GM21390 (cell line): ENCODE measurements around the gene FIBP.

ENCODE experiments used
- ATAC-seq: cut with Tn5 transposase; IDR thresholded peaks from one replicate; pipeline ENCODE4 v1.9.1; 2021; ENCODE audit not compliant: unreplicated experiment

The FIBP gene

DNA sequence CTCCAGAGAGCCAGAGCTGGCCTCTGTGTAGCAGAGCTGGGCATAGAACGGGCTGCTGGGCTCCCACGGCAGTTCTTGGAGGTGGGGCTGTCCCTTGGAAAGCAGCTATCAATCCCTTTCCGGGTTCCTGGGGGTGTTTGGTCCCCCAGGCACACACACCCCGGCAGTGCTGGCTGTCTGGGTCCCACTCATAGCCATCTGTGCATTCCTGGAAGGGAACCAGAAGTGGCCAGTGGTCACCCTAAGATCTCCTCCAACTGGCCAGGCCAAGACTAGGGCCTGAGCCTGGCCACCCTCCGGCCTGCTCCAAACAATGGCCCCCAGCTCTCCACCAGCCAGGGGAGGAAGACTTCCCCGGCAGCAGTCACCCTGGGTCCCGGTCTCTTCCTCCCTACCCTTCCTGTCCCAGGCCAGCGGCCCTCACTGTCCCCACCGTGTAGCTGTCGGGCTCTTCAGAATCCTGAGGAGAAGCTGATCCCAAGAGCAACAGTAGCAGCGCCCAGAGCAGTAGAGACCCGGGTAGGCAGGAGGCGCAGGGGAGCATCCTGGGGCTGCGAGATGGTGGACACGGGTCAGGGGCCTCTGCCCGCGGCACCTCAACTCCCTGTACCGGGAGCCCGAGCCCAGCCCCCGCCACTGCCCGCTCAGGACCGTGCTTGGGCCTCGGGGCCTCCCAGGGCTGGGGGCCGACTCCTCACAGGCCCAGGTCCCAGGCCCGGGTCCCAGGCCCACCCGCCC is 16.3 kb downstream of the FIBP start:
- no peak for ATAC-seq

DNA sequence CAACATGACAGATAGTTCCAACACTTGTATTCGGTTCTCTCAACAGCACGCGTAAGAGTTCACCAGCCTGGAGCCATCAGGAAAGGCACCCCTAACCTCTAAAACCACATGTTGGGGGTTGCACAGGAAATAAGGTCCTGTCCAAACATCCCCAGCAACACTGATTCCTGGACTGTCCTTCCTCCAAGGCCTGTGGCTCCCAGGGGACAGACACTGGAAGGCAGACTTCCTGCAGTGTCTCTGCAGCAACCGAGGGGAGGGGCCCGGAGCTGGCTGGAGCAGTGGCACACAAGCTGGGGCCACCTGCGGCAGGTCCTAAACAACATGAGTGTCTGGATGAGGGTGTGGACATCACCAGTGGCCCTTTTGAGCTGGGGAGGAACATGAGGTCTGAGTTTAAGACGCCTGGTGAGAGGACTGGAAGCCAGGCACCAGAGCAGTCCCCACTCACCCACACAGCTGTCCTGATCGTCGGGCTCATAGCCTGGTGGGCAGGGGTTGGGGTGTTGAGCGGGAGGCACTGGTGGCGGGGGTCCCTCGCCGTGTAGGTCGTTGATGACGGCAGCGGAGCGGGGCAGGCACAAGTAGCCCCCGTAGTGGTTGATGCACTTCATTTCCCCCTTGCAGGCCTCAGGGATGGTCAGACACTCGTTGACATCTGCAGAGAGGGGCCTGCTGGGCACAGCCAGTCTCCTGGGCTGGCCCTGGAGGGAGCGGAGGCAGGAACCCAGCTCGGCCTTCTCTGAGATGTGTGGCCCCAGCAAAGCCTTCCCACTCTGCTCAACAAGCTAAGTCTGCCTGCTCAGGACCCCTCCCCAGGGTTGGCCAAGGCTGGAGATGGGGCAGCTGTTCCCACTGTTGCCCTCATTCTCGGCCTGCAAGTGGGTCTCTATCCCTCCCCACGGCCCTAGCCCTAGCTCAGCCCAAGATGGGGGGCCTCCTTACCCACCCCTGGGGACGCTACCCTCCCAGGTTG is 17.3 kb downstream of the FIBP start:
- ATAC-seq = no peak

DNA sequence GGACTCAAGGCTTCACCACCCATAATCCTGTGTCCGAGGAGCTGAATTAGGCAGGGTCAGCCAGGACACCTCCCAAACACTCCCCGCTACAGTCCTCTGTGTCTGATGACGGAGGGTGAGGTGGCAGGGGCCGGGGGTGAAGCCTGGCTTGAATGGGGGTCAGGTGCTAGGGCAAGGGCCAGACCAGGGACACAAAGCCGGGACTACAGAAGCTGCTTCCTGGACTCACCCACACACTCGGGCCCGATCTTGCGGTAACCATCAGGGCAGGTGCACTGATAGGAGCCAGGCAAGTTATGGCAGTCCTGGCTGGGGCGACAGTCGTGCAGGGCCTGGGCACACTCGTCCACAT is 18.0 kb downstream of the FIBP start:
- no peak for ATAC-seq

DNA sequence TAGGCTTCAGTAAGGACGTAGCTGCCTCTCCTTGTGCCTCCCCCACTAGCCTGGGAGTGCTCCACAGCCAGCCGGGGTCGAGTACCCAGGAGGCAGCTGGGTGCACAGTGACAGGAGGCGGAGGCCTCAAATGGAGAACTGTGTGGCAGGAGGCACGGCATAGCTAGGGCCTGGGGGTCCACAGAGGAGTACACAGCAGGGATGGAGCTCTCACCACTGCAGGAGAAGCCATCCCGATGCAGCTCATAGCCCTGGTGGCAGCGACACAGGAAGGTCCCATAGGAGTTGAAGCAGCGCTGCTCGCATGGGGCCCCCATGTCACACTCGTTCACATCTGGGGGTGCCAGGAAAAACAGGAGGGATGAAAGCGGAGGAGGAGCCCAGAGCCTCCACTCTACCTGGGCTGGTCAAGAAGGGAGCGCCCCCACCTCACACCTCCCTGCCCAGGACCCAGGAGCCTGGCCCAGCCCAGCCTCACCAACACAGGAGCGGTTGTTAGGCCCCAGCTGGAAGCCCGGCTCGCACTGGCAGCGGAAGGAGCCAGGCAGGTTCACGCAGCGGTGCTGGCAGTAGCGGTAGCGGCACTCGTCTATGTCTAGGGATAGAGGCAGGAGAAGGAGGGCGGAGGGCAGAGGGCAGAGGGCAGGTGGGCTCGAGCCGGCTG is 18.5 kb downstream of the FIBP start:
- ATAC-seq = no peak

DNA sequence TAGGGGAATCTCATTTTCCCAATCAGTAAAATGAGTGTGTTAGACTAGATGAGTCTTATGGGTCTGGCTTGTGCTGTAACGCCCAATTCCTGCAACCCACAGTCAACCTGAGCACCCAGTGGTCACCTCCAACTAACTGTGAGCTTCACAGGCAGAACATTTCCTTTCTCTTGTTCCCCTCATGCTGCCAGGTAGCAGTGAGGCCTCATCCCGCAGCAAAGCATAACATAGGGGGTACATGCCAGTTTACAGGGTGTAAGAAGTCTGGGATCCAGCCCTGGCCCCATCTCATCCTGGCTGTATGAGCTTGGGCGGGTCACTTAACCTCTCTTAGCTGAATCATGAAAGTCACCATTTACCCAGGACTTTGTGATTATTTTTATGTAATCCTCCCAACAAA is 19.4 kb downstream of the FIBP start:
- ATAC-seq = no peak

DNA sequence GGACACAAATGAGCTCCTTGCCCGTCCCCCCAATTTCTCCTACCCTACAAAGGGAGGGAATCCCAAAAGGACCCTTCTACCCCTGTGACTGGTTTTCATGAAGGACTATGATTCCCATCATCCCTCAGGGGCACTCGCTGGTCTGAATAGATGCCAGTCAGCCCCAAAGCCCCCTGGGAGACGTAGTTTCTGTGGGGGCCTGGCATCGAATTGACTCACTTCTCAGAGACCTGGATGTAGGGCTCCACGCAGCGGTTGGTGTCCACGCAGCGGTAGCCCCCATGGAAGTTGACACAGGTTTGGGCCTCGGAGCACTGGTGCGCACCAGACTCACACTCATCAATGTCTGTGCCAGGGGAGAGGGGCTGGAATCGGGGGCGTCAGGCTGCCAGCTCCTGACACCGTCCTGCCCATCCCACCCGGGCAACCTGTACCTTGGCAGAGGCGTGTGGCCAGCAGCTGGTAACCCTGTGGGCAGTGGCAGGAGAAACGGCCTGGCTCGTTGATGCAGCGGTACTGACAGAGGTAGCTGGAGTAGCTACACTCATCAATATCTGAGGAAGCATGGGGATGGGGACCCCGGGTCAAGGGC is 20.1 kb downstream of the FIBP start:
- no peak for ATAC-seq

DNA sequence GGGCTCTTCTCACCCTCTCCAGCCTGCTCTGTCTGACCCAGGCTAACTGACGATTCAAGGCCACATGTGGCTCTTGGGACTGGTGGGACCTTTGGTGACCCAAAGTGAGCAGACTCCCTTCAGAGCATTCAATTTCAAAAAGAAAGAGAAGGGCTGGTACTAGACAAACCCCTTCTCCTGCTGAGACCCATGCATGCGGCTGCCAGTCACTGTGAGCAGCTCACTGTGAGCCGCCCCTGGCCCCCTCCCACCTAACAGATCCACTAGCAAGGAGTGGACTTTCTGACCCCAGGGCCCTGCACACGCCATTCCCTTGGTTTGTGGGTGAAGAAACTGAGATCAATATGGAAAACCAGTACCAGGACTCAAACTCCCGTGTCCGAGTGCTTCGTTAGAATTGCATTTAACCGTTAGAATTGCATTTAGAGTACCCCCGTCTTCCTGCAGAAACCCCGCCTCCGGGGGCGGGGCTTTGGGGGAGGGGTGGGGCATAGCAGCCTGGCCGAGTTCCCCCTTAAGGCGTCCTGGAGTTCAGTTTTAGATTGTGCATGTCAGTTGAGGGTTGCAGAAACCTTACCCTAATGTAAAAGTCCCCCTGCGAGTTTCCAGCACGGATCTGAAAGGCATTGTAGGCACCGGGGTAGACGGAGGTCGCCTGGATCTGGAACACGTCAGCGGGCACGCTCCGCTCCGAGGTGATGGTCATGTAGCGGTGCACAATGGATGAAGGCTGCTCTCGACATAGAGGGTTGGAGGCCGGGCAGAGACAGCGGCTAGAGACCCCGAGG is 20.8 kb downstream of the FIBP start:
- ATAC-seq = no peak

DNA sequence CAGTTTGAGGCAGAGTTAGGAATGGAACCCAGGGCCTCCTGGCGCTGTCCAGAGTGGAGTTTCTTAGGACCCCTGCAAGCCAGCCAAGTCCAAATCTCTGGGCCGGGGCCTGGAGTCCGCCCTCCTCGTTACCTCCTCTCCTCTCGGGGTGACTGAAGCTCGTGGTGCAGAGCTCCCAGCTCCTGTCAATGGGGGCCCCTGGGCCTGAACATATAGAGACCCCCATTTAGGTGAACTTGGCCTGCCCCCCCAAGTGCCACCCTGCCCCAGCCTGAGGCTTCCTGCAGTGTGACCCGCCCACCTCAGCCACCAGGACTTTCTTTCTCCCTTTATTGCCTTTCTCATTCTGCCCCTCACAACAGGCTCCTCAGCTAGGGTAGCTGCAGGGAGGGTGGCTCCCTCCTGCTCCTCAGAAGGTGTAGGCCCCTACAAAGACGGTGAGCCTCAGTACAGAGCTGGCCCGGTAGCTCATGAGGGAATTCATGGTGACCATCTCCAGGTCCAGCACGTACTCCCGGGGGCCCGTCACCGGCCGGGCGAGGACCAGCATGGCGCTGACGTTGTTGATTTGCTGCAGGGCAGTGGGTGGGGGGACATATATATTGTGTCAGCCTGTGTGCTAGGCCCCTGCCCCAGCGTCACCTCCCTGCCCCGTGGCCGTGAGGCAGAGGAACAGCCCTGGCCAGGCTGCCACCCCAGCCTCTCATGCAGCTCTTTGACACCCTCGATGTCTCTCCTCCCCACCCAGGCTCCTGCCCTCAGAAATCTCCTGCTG is 21.6 kb downstream of the FIBP start:
- ATAC-seq = no peak

DNA sequence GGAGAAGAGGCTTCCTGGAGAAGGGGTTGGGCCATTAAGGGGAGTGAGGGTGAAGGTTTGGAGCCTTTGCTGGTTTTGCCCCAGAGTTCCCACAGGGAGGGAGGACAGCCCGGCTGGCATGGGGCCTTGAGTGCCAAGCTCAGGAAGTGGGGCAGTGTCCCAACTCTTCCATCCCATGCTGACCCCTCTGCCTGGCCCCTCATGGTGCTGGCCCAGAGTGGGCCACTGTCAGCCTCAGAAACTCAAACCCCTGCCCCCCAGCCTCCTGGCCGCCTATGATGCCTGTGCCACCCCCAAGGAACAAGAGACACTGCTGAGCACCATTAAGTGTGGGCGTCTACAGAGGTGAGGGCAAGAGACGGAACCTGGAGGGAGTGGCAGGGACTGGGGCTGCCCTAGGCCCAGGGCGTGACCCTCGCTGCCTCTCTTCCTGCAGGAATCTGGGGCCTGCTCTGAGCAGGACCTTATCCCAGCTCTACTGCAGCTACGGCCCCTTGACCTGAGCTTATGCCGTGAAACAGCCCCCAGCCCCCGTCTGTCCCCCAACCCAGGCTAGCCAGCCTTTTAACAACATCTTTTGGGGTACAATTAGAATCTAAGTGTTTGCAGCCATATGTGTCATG is 22.6 kb downstream of the FIBP start:
- ATAC-seq = no peak

DNA sequence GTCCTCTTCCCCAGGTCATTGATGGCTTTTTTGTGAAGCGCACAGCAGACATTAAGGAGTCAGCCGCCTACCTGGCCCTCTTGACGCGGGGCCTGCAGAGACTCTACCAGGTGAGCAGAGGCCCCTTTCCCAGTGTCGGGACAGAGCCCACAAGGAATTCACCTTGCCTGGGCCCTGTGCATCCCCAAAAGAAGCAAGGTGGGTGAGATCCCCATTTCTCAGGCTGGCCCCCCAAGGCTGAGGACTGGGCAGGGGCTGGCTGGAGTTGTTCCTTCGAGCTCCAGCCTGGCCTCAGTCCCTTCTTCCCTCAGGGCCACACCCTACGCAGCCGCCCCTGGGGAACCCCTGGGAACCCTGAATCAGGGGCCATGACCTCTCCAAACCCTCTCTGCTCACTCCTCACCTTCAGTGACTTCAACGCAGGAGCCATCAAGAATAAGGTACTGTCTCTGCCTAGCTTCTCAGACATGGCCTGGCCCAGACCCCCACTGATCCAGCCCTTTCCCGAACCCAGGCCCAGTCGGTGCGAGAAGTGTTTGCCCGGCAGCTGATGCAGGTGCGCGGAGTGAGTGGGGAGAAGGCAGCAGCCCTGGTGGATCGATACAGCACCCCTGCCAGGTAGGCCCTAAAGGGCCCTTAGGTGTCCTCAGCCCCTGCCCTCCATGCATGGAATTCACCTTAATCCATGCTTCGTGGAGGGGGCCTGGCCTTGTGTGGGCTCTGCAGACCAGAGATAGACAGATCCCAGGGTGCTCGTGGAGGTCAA is 23.4 kb downstream of the FIBP start:
- ATAC-seq = no peak

DNA sequence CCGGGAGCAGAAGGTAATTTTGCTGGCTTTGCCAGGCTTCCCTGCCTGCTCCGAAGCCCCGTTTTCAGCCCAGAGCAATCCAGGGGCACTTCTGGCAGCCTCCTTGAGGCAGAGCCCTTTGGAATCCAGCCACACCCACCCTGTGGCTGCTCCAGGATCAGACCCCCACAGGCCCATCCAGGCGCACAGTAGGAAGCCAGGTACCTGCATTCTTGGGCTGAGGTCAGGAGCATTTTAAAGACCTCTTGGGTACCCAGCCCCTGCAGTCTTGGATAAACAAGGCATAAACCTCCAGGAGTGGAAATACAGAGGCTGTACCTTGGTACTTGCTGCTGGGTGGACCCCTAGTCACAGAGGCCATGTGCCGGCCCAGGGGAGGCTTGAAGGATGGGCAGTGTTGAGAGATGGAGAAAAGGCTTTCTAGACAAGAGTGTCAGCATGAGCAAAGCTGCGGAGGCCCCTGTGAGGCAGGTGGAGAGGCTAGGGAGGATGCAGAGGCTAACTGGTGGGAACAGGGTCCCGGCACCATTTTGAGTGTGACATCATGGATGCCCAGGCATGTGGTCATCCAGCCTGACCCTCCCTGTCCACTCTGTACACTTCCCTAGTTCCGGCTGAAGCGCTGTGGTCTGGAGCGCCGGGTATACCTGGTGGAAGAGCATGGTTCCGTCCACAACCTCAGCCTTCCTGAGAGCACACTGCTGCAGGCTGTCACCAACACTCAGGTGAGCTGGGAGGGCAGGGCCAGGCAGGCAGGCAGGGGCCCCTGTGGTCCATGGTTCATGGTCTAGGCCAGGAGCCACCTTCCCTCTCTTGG is 24.2 kb downstream of the FIBP start:
- no peak for ATAC-seq

DNA sequence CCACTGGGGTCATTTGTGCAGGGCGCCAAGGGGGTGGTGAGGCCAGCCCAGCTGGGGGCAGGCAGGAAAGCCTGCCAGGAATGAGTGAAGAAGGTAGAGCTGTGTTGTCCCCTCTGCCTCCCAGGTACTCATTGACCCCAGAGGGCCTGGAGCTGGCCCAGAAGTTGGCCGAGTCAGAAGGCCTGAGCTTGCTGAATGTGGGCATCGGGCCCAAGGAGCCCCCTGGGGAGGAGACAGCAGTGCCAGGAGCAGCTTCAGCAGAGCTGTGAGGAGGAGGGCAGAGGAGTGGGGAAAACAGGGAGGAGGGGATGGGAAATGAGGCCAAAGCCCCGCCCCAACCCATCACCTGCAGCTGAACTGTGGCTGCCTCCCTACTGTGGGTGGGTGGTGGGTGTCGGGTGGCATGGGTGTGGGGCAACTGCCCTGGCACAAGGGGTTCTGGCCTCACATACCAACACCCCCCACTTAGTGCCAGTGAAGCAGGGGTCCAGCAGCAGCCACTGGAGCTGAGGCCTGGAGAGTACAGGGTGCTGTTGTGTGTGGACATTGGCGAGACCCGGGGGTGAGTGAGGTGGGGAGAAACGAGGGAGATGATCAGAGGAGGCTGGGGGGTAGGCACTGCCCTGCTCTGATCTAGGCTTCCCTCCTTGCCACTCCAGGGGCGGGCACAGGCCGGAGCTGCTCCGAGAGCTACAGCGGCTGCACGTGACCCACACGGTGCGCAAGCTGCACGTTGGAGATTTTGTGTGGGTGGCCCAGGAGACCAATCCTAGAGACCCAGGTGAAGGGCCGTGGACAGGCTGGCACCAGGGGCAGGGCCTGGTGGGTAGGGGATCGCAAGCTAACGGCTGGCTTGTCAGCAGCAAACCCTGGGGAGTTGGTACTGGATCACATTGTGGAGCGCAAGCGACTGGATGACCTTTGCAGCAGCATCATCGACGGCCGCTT is 25.1 kb downstream of the FIBP start:
- ATAC-seq = no peak

DNA sequence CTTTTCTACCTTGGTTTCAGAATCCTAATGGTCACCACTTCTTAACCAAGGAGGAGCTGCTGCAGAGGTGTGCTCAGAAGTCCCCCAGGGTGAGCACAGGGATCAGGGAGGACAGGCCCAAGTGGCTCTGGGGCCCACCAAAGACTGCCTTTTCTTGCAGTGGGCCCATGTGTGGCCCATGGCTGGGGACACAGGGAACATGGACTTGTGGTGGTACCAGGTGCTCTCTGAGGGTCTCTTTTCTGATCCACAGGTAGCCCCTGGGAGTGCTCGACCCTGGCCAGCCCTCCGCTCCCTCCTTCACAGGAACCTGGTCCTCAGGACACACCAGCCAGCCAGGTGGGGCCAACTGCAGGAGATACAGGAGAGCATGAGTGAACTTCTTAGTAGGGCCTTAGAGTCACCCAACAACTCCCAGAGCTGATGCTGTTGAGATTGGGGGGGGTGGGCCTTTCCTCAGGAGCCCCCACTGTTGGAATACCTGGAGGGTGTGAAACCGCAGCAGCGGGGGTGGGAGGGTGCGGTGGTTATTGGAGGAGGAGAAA is 26.0 kb downstream of the FIBP start:
- no peak for ATAC-seq

DNA sequence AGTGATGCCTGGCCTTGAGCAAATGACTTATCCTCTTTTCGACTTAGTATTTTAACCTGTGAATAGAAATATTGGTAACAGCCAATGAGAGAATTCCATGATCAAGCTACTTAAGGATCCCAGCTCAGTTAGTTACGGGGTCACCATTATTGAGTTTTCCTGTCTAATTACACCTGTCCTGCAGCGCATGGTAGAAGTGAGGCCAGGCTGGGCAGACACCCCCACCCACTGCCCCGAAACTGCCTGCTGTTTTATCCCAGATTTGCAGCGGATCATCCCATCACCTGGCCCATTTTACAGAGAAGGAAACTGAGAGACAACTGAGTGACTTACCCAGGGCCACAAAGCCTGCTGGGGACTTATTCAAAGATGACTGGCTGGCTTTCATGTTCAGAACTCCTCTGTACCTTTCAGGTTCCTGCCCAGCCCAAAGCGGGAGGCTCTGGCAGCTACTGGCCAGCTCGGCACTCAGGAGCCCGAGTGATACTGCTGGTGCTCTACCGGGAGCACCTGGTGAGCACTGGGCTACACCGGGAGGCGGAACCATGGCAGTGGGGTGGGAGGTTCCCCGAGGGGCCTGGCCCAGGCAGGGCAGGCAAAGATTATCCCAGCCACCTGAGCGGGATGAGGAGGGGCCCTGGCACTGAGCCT is 26.6 kb downstream of the FIBP start:
- ATAC-seq = no peak

DNA sequence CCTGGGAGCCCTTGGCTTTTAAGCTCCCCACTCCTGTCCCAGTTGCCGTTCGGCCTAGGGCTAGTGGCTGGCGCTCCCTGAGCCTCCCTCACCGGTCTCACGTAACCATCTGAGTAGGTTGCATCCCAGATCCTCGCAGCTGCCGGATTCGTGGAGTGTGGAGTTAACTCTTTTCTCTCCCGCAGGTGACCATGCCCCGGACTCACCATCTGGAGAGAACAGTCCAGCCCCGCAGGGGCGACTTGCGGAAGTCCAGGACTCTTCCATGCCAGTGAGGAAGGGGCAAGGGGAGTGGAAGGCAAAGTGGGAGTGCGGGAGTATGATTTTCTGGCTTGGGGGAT is 27.1 kb downstream of the FIBP start:
- ATAC-seq = no peak
